ENCODE measurements around the gene FOXL2. TPM values are rescaled to one million over a fixed set of nuclear protein-coding genes. Genes with fewer than 3 reads are reported as not detected.

The FOXL2 gene
- total and polyA plus RNA-seq, 12 donors = 0.40 to 11.2 (median 3.6) TPM; not detected in 1

DNA sequence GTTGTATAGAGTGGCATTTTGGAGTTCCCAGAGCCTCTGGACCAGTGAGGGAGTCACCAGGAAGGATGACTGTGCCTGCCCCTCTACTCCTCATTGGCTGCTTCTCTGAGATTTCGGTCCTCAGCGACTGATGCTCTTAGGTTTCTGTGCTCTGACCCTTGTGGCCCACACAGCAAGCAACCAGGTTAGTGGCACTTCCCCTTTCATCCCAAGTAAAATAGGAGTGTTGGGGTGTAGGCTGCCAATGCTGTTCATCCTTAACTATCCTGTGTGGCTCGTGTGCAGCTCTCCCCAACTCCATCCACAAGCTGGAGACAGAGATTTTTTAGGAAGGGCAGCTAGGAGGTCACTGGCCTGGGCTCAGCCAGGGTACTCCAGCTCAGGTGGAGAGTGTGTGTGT lies 37.9 kb upstream of the FOXL2 start:
- no peaks in the 10 kb centered on the region for H3K36me3 ChIP-seq (replicated peaks in 1 of 2)
- no peaks in the 10 kb centered on the region for H3K4me1 ChIP-seq (replicated peaks in 1 of 2)
- H3K9me3 ChIP-seq (replicated peaks in 1 of 3) = no peaks in the 10 kb centered on the region
- 56 to 85% (median 67%) methylated on average over 3 of the region's 3 CpGs for WGBS, 4 donors
- DNase-seq = no peak
- no peak overlapping the region for H3K4me3 ChIP-seq
- intact Hi-C loops (cut with DNase I) = loop anchor here in 1 of 2 donors (5.0 kb wide), 1 partner anchor 48 kb away; no protein-coding TSS in a partner anchor
- no peak for TF ChIP-seq POLR2A (IDR thresholded peaks at IDR 0.05)
- TF ChIP-seq, protein P1, sequence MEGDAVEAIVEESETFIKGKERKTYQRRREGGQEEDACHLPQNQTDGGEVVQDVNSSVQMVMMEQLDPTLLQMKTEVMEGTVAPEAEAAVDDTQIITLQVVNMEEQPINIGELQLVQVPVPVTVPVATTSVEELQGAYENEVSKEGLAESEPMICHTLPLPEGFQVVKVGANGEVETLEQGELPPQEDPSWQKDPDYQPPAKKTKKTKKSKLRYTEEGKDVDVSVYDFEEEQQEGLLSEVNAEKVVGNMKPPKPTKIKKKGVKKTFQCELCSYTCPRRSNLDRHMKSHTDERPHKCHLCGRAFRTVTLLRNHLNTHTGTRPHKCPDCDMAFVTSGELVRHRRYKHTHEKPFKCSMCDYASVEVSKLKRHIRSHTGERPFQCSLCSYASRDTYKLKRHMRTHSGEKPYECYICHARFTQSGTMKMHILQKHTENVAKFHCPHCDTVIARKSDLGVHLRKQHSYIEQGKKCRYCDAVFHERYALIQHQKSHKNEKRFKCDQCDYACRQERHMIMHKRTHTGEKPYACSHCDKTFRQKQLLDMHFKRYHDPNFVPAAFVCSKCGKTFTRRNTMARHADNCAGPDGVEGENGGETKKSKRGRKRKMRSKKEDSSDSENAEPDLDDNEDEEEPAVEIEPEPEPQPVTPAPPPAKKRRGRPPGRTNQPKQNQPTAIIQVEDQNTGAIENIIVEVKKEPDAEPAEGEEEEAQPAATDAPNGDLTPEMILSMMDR (IDR thresholded peaks at IDR 0.05) = no peak
- no peak overlapping the region for H3K27ac ChIP-seq
- no peaks in the 10 kb centered on the region for H3K27me3 ChIP-seq

DNA sequence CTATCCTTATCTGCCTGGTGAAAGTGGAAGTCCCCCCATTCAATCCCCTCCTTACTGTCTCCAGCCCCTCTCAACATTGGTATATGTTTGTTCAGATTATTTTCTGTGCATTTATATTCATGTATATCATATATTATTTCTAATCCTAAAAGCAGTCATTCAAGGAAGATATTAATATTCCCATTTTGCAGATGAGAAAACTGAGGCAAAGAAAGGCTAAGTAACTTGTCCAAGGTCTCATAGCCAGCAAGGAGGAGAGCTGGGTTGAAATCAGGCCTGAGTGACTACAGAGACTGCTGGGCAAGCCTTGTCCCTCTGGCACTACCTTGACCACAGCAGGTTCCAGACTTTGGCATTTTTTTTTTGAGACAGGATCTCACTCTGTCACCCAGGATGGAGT lies 29.1 kb upstream of the FOXL2 start:
- no peak overlapping the region for H3K4me3 ChIP-seq
- H3K27me3 ChIP-seq = no peaks in the 10 kb centered on the region
- DNase-seq = no peak
- no peak overlapping the region for H3K27ac ChIP-seq
- H3K9me3 ChIP-seq (replicated peaks in 1 of 3) = no peaks in the 10 kb centered on the region
- no peaks in the 10 kb centered on the region for H3K4me1 ChIP-seq (replicated peaks in 1 of 2)
- no peaks in the 10 kb centered on the region for H3K36me3 ChIP-seq (replicated peaks in 1 of 2)
- intact Hi-C loops (cut with DNase I) = no loop called here
- TF ChIP-seq POLR2A (IDR thresholded peaks at IDR 0.05) = no peak
- TF ChIP-seq, protein P1 (IDR thresholded peaks at IDR 0.05) = no peak

DNA sequence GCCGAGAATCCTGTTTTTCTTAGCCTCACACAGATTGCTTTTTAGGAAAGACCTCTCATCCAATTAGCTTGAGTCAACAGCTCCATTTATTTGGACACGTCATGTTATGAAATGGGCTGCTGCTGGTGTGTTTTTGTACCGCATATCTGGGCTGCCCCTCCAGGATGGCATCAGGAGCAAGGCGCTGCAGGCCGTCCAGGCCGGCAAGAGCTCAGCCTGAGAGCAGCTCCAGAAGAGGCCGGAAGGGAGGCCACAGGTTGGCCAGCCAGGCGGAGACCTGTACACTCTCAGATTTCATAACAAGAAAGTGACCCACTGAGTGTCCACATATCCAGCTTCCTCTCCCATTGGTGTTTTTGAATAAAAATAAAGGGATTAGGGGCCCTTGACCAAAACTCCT lies 28.4 kb upstream of the FOXL2 start:
- no peak for DNase-seq
- H3K4me3 ChIP-seq = no peak overlapping the region
- TF ChIP-seq POLR2A (IDR thresholded peaks at IDR 0.05) = no peak
- TF ChIP-seq, protein P1 (IDR thresholded peaks at IDR 0.05) = no peak
- no peaks in the 10 kb centered on the region for H3K27me3 ChIP-seq
- no peak overlapping the region for H3K27ac ChIP-seq
- WGBS, 4 donors = 85 to 94% (median 91%) methylated on average over 8 of the region's 8 CpGs
- no peaks in the 10 kb centered on the region for H3K36me3 ChIP-seq (replicated peaks in 1 of 2)
- intact Hi-C loops (cut with DNase I) = no loop called here
- H3K9me3 ChIP-seq (replicated peaks in 1 of 3) = no peaks in the 10 kb centered on the region
- no peaks in the 10 kb centered on the region for H3K4me1 ChIP-seq (replicated peaks in 1 of 2)

DNA sequence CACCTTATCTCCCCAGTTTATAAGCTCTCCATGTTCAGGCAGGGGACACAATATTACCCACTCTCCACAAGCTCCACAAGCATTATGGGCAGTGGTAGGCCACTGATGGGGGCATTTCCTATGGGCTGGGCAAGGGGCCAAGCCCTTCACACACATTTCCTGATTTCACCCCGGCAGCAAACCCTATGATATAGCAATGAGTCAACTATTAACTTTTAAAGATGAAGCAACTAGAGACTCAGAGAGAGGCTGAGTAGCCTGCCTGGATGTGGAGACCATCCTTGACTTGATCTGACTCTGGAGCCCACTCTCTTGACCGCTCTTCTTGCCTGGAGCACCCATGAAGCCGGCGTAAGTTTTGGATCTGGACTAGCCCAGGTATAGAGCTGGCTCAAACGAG lies 27.5 kb upstream of the FOXL2 start:
- Histone ChIP-seq H3K9me3 (replicated peaks in 1 of 3) (no peaks in the 10 kb centered on the region), H3K27me3 (no peaks in the 10 kb centered on the region), H3K27ac (no peak overlapping the region), H3K36me3 (replicated peaks in 1 of 2) (no peaks in the 10 kb centered on the region), H3K4me3 (no peak overlapping the region), H3K4me1 (replicated peaks in 1 of 2) (no peaks in the 10 kb centered on the region)
- no peak for DNase-seq
- 78 to 88% (median 81%) methylated on average over 5 of the region's 5 CpGs for WGBS, 4 donors
- no peak for TF ChIP-seq POLR2A (IDR thresholded peaks at IDR 0.05)
- TF ChIP-seq, protein P1 (IDR thresholded peaks at IDR 0.05) = no peak
- intact Hi-C loops (cut with DNase I) = no loop called here

Data from adrenal gland (tissue), 12 donors.